A673 (cell line): ENCODE measurements around the gene CHRNE. TPM values are rescaled to one million over a fixed set of nuclear protein-coding genes. Genes with fewer than 3 reads are reported as not detected.
"Not testable (repeated sequence)": the region's sequence is repeated elsewhere in the genome, so short reads cannot be mapped to it uniquely, and the experiment has no call there.

Experiments used
- BruUV-seq: library from RNA; stranded (reverse); fragments of 400-500 nt; replicated peaks from 2 replicates; lab custom pipeline; 2021; lab: Mats Ljungman, UMichigan
- CTCF ChIA-PET: fragments of 300-600 bp; sonication (Branson Sonifier 250); formaldehyde crosslinking; loops from one replicate; lab custom pipeline; 2022; ENCODE audit warnings: antibody characterized with exemption; lab: Charles Lee
- POLR2A ChIA-PET: fragments of 300-600 bp; sonication (Branson Sonifier 250); formaldehyde crosslinking; loops from one replicate; lab custom pipeline; 2022; ENCODE audit warnings: antibody characterized with exemption; ENCODE audit not compliant: low non-redundant PET; lab: Charles Lee
- DNase-seq: peaks from one replicate; pipeline ENCODE4 v3.0.0-alpha.2; 2015; ENCODE audit warnings: low spot score
- H3K27ac ChIP-seq: fragments of 200-600 bp; sonication (generic); 2 replicates; pipeline ENCODE4 v1.5.1; 2016; ENCODE audit warnings: mixed run types, low read depth, mild to moderate bottlenecking, mixed read lengths, antibody characterized with exemption, low read length; ENCODE audit not compliant: poor library complexity, severe bottlenecking
- H3K27me3 ChIP-seq: fragments of 200-600 bp; sonication (generic); replicated peaks from 2 replicates; pipeline ENCODE4 v1.6.1; 2017; ENCODE audit warnings: mixed run types, low read depth, mild to moderate bottlenecking, mixed read lengths, antibody characterized with exemption, low read length; ENCODE audit not compliant: insufficient read depth, poor library complexity
- H3K36me3 ChIP-seq: fragments of 200-600 bp; sonication (generic); 2 replicates; pipeline ENCODE4 v1.6.1; 2016; ENCODE audit warnings: mixed run types, mild to moderate bottlenecking, mixed read lengths, antibody characterized with exemption, low read length; ENCODE audit not compliant: insufficient read depth, poor library complexity, severe bottlenecking
- H3K4me1 ChIP-seq: fragments of 200-600 bp; sonication (generic); 2 replicates; pipeline ENCODE4 v1.6.1; 2017; ENCODE audit warnings: mixed run types, mild to moderate bottlenecking, mixed read lengths, antibody characterized with exemption, low read length; ENCODE audit not compliant: insufficient read depth, poor library complexity, severe bottlenecking
- H3K4me3 ChIP-seq: fragments of 200-600 bp; sonication (generic); 2 replicates; pipeline ENCODE4 v1.5.1; 2016; ENCODE audit warnings: low read depth, mixed run types, mild to moderate bottlenecking, mixed read lengths, low read length; ENCODE audit not compliant: poor library complexity, severe bottlenecking
- H3K9me3 ChIP-seq: fragments of 200-600 bp; sonication (generic); 2 replicates; pipeline ENCODE4 v1.6.1; 2016; ENCODE audit warnings: mixed run types, low read depth, mild to moderate bottlenecking, mixed read lengths, antibody characterized with exemption, low read length; ENCODE audit not compliant: poor library complexity, severe bottlenecking
- CTCF ChIP-seq: fragments of 300-800, 200-600 bp; sonication (generic); conservative IDR thresholded peaks from 2 replicates; pipeline ENCODE4 v1.5.1; 2017; ENCODE audit warnings: low read depth, mild to moderate bottlenecking, antibody characterized with exemption, low read length, moderate library complexity, mixed read lengths
- EZH2 ChIP-seq: fragments of 200-600 bp; sonication (generic); IDR thresholded peaks from 2 replicates; pipeline ENCODE4 v1.6.1; 2017; ENCODE audit warnings: borderline replicate concordance, low read depth, mild to moderate bottlenecking, mixed read lengths, antibody characterized with exemption, low read length; ENCODE audit not compliant: poor library complexity, severe bottlenecking
- intact Hi-C: fragments of 100-400 bp; cut with micrococcal nuclease; formaldehyde crosslinking; loops from one replicate; pipeline ENCODE4 v1.10.0; 2022; ENCODE audit not compliant: unreplicated experiment
- total RNA-seq: library from RNA; stranded (reverse); gene quantifications from 2 replicates; pipeline ENCODE4 v1.2.3, GENCODE V29; 2021

The CHRNE gene
- total RNA-seq, 1 experiment from 2014 or later, result 0.21 TPM

GRCh38 chr17:4859816-4860625, 42.9 kb downstream of the CHRNE start:
- POLR2A ChIA-PET, result no interaction called here
- intact Hi-C loops, result no loop called here
- H3K4me3 ChIP-seq, result no peak overlapping the region
- no peaks in the 10 kb centered on the region for H3K9me3 ChIP-seq
- H3K27me3 ChIP-seq, result no peaks in the 10 kb centered on the region
- no peak overlapping the region for H3K27ac ChIP-seq
- CTCF ChIA-PET, result no interaction called here
- no peak for TF ChIP-seq CTCF
- TF ChIP-seq EZH2, result no peak
- no peak for DNase-seq
- no TSS peak for BruUV-seq
- no peaks in the 10 kb centered on the region for H3K36me3 ChIP-seq
- peaks cover 10% of the 10 kb centered on the region for H3K4me1 ChIP-seq

DNA sequence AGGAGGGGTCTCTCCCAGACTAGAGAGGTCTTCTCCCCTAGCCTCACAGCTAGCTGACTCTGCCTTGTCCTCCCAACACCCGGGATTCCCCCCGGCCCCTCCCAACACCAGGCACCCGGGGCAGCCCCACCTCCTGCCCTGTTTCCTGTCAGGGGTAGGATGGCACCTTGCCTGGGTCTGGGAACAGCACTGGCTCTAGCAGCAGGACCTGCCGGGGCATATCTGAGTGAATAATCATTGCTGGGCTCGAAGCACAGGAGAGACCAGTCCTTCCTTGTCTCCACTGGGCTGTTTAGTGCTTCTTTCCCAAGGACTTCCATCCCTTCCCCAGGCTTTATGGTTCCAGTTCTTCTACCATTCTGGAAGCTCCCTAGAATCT, 44.0 kb downstream of the CHRNE start:
- Histone ChIP-seq H3K9me3 (no peaks in the 10 kb centered on the region), H3K27me3 (no peaks in the 10 kb centered on the region), H3K4me3 (no peak overlapping the region), H3K27ac (no peak overlapping the region), H3K4me1 (peaks cover 10% of the 10 kb centered on the region), H3K36me3 (no peaks in the 10 kb centered on the region)
- DNase-seq, result no peak
- no TSS peak for BruUV-seq
- ChIA-PET CTCF (interaction anchor here (1.2 kb wide), 1 partner anchor 69 kb away, joined by 3 read pairs; no protein-coding TSS in a partner anchor), POLR2A (no interaction called here)
- no peak for TF ChIP-seq CTCF
- TF ChIP-seq EZH2, result no peak
- intact Hi-C loops, result no loop called here

DNA sequence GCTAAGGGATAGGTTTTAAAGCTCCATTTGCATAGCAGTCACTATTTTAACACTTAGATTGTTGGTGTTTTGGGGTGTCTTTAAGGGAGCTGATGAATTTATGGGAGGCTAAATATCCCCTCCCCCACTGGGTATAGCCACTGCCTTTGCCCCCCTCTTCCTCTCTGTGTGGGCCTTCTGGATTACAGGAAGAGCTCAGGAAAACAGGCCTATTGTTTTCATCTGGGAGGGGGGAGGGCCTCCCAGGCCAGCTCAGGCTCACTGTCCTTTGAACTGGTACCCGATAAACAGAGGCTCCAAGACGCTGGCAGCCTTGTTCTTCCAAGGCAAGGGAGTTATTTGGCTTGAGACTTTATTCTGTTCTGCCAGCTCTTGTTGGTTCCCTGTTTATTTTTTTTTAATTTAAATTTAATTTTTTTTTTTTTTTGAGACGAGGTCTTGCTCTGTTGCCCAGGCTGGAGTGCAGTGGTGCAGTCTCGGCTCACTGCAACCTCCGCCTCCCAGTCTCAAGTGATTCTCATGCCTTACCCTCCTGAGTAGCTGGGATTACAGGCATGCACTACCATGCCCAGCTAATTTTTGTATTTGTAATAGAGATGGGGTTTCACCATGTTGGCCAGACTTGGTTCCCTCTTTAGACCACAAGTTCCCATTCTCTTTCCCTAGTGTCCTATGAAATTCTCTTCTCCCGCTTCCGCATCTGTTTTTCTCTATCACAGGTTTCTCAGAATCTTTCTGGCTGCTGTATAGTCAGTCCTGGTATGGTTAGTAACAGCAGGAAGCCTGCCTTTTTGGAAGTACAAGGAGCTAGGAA, 44.6 kb downstream of the CHRNE start:
- POLR2A ChIA-PET, result interaction anchor here (0.6 kb wide), 2 partner anchors 10 to 1674 kb away, joined by 3 to 5 read pairs; no protein-coding TSS in a partner anchor
- H3K4me1 ChIP-seq, result peaks cover 10% of the 10 kb centered on the region
- H3K4me3 ChIP-seq, result no peak overlapping the region
- TF ChIP-seq EZH2, result no peak
- BruUV-seq, result no TSS peak
- no peaks in the 10 kb centered on the region for H3K36me3 ChIP-seq
- H3K27me3 ChIP-seq, result no peaks in the 10 kb centered on the region
- CTCF ChIA-PET, result interaction anchor here (1.2 kb wide), 1 partner anchor 68 kb away, joined by 3 read pairs; no protein-coding TSS in a partner anchor
- no peak for DNase-seq
- no peaks in the 10 kb centered on the region for H3K9me3 ChIP-seq
- no peak overlapping the region for H3K27ac ChIP-seq
- intact Hi-C loops, result no loop called here

GRCh38 chr17:4857347-4857746, 45.6 kb downstream of the CHRNE start:
- H3K27me3 ChIP-seq, H3K27ac ChIP-seq, BruUV-seq, H3K4me3 ChIP-seq, H3K36me3 ChIP-seq, H3K9me3 ChIP-seq, POLR2A ChIA-PET, DNase-seq, intact Hi-C loops: not testable (repeated sequence)
- peaks cover 12% of the 10 kb centered on the region for H3K4me1 ChIP-seq
- CTCF ChIA-PET, result interaction anchor here (0.6 kb wide), 1 partner anchor 438 kb away, joined by 8 read pairs; no protein-coding TSS in a partner anchor
